ENCODE data around the gene C1orf21.

Gene C1orf21

DNA sequence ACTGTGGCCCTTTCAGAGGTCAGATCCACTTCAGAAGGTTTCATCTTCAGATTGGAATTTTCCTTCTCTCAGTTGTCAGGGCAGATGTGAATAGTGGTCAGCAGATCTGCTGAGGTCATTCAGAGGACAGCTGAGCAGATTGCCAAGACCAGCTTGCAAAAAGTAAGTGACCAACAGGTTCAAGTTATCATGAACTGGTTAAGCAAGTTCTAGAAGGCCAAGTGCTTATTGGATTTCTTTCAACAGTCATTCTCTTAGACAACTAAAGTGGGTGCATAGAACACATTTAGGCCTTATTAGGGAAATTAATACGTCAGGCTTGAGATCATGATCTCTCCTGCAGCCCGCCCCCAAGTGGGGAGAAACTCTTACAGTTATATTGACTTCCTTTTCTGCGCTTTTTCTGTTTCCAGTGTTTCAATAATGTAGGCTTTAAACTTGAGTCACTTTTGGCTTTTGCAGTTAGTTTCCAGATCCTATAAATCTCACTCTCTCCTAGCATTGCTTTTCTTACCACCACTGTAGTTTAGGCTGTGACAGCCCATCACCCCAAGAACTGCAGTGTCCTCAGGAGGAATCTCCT lies 96.4 kb downstream of the C1orf21 start:
- no peak for DNase-seq (ENCODE audit: low read depth in 2 of 2, low spot score in 1 of 2)

DNA sequence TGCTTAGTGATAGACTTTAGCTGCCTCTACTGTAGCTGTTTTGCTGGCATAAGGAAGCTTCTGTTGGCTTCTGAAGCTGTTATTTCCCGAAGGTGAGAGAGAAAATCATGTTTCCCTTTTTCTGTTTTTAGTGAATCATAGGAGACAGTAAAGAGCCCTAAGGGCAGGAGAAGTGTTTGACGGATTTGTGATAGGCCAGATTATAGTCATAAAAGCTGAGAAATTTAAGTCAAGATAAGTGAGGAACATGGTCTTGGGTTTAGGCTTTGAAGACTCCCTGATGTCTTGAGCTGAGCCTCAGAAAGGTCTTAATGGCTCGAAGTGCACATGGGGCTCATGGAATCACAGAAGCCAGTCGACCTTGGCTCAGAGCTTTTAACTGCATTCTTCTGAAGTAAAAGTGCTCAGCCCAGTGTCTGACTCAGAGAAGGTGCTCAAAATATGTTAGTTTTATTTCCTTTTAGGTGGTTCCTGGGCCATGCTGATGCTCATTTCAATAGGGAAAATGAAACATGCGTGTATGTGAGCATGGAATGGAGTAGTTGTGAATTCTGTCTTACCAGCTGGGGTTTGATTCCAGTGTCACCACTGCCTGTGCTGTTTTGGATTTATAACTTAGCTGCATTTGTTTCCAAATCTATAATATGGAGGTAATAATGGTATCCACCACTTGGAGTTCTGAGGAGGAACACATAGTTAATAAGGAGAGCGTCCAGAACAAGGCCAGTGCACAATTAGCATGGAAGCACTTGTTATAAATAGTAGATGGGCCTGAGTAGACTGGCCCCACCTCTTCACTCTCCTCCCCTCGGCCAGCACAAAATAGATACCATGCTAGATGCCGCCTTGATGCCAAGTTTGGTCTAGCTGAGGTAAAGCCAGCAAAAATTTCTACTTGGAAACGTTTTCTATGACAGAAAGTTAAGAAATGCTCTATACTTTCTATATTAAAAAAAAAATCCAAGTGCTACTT lies 99.2 kb downstream of the C1orf21 start:
- no peak for DNase-seq (ENCODE audit: low read depth in 2 of 2, low spot score in 1 of 2)

DNA sequence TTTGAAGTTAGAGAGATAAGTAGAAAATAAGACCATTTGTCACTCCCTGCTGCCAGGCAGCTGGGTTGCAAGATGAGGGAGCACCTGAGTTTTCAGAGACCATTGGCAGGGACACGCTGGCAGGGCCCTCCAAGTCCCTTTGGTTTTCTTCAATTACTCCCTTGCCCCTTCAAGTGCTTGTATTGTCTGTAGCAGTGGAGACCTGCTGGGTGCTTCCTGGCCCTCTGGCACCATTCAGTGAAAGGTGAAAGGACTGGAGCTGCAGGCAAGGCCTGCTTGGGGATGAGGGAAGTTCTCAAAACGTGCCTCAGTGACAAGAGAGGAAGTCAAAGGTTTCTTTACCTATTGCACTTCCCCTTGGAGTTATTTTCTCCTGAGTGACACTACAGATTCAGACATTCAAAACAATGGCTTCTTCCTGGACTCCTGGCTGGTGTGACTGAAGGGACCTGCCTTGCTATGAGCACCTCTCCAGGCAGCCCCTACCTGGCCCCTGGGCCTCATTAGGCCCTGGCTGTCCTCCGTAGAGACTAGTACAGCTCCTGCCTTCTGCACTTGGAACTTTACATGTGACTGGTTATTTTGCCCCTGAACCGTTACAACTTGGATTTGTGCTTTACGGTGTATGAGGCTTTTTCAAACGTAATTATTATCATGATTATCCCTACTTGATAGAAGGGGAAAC lies 100.1 kb downstream of the C1orf21 start:
- DNase-seq (ENCODE audit: low read depth in 2 of 2, low spot score in 1 of 2): no peak

DNA sequence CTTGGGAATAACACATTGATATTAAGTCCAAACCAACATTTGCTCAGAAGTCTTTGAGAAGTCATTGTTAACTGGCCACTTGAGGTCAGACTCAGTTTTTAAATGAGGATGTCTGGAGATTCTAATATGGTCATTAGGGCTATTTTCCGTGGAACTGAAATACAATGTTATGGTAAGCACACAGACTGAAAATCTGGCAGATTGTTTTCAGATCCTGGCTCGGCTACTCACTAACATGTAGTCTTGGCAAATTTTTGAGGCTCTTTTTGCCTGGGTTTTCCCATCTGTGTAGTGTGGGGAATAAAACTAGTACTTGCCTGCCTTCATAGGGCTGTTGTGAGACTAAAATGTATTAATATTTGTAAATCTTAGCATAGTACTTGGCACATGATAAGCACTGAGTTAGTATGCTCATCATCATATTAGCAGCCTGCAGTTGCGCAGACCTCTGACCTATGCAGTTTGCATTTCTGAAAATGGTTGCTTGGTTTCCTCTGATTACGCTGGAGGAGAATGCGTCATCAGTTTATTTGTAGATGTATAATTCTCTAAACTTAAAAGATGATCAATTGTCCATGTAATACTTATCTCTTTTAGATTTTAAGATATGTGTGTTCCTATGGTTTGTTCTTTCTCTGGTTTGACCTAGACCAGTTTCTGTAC lies 100.8 kb downstream of the C1orf21 start:
- DNase-seq (ENCODE audit: low read depth in 2 of 2, low spot score in 1 of 2): no peak

DNA sequence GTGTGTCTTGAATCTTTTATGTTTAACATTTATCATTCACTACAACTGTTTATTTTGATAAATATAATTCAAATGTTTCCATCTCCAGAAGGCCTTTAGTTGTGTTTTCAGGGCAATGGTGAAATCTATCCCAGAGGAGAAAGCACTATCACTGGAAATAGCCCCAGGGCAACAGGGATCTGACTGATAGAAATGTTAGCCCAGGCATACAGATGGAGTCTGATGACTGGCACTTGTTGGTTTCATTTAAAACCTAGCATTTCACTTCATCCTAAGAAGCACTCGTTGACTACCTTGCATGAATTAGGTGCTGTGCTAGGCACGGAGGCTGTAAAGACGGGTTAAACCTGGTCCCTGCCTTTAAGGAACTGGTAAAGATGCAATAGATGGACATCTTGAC lies 103.1 kb downstream of the C1orf21 start:
- no peak for DNase-seq (ENCODE audit: low read depth in 2 of 2, low spot score in 1 of 2)

DNA sequence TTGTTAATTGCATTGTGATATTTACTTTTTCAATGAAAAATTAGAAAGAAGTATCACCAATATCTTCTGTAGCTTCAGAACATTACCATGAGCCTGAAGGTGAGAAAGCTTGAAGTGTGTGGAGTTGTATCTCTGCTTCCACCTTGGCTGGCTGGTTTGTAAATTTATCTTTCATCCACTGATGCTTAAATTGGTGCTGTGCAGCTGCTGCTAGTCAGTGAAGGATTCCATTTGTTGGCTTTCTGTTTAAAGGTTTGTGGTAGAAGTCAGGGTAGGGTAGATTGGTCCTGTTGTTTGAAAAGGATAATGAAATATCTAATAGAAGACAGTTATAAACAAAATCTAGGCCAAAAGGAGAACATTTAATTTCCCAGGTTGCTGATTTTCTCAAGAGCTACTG lies 105.7 kb downstream of the C1orf21 start:
- no peak for DNase-seq (ENCODE audit: low read depth in 2 of 2, low spot score in 1 of 2)

DNA sequence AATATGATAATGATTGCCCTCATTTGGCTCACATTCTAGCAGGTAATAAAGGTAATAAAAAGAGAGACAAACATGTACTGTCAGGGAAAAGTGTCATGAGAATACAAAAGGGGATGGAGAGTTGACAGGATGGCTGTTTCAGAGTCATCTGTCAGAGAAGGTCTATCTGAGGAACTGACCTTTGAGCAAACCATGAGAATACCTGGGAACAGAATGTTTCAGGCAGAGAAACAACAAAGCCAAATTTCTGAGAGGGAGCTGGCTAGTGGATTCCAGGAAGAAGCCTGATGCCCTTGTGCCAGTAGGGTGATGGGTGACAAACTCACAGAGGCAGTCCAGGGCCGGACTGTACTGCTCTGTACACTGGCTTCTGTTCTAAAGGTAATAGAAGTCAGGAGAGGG lies 107.2 kb downstream of the C1orf21 start:
- DNase-seq (ENCODE audit: low read depth in 2 of 2, low spot score in 1 of 2): no peak

DNA sequence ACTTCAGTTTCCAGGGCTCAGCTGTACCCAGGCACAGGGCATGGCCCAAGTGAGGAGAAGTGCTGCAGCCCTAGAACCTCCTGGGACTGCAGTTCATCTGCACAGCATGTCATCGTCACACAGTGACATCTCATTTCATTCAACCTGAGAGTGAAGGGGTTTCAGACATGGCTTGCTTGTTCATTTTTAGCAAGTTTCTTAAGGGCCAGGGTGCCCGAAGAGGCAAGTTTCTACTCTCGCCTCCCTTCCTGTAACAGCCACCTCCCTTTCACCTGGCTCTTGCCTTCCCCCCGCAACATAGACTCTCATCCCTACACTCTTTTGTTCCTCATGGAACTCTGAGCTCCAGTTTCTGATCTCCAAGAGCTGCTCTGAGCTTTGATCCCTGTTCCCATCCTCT lies 108.1 kb downstream of the C1orf21 start:
- no peak for DNase-seq (ENCODE audit: low read depth in 2 of 2, low spot score in 1 of 2)

DNA sequence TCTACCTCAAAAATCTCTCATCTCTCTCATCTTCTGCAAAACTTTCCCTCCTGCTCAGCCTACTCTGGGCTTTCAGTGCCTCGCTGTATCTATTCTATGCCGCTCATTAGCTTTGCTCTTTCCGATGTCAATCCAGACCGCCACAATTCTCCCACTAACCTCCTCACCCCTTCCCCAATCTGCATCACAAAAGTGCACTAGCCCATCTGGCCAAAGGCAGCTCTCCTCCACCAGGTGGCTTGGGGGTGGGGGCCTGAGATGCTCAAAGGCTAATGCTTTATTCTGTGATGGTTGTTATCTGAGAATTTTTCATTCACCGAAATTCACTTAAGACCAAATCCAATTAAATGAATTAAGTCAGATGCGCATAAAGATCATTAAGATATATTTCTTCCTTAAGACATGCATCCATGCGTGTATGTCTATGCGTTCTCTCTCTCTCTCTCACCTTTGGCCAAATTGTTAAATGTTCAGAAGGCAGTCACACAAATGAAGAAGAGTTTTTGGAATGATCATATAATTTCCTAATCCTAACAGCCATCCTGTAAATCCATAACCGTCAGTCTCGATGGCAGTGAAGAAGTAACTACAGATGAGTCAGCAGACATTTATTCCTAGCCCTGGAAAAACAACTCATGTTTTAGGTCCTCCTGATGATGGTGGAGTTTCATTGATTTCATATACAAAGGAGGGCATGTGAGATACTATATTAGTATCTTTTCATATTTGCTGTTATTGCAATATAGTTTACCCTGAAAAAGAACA lies 111.3 kb downstream of the C1orf21 start:
- DNase-seq (ENCODE audit: low read depth in 2 of 2, low spot score in 1 of 2): no peak

DNA sequence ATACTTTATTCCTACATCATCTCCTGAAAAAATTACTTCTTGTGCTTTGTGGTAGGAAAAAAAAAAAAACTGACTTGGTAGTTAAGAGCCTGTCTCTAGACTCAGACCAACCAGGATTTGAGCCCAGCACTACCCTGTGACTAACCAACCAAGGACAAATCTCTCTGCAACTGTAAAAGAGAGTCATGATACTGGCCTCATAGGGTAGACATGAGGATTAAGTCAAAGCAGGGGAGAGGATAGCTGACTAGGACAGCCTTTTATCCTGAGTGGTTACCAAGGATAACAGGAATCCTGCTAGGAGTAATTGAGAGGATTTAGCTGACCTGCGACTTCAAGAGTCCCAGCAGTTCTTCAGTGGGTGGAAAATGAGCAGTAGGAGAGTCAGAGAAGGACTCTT lies 112.8 kb downstream of the C1orf21 start:
- no peak for DNase-seq (ENCODE audit: low read depth in 2 of 2, low spot score in 1 of 2)

DNA sequence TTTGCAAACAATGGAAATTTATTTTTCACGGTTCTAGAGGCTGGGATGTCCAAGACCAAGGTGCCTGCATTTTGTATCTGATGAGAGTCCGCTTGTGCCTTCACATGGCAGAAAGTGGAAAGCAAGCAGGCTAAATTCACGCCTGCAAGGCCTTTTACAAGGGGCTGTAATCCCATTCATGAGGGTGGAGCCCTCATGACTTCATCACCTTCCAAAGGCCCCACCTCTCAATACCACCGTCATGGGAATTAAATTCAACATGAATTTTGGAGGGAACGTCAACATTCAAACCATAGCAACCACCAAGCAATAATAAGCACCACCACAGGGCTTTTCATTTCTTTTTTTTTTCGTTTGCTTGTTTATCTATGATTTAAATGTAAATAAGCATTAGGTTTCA lies 115.3 kb downstream of the C1orf21 start:
- no peak for DNase-seq (ENCODE audit: low read depth in 2 of 2, low spot score in 1 of 2)

DNA sequence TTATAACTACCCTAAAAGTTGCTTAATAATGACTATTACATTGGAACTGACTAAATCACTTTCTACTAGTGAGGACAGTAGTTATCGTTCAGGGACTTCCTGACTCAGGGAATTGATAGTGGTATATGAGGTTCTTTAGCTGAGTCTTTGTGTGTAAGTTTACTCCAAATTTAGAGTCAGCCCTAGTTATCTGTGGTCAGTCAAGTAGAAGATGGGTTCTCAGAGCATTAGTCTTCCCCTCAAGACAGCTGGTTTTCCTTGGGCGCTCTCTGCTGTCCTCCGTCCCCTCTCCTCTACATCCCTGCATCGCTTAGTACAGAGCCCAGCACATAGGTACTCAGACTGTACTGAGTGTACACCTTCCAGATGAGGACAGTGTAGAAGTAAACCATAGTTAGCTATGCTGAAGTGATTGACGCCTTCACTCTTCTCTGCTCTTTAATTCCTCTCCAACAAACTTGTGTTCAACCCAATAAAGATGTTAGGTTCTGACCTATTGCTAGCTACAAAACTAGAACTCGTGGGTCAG lies 116.5 kb downstream of the C1orf21 start:
- no peak for DNase-seq (ENCODE audit: low read depth in 2 of 2, low spot score in 1 of 2)

DNA sequence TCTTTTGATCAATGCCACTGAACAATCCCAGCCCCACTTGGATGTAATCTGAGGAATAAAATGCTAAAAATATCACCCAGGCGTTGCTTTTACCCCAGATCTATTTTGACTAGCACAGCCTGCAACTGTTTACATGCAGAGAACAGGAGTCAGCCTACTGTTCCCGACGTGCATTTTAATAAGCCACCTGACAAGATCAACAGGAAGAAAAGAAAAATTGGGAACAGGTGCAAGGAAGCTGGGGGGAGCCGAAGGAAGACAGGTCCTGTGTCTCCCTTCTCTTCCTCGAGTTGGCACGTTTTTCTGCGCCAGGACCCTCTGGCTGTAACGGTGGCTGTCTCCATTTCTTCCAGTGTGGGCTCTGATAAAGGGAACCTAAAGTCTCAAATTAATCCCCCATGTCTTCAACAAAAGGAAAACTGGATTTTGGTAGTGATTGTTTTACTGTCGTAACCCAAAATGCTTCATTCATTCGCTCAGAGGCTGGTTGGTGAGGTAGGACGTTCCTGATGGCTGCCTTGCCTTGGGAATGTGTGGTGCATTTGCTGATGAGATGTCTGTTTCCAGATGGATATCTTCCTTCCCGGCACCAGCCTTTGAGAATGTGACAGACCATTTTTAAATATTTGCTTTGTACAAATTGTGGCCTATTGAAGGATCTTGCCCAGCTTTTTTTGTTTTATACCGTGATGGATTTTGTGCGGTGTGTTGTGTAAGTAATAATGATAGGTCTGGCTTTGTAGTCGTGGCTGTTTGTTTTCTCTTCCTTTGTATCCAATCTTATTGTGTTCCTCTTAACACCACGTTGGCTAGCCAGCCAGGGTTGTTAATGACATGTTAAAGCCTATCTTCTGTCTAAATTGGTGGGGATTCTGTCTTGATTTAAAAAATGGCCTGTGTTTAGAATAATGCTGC lies 117.5 kb downstream of the C1orf21 start:
- DNase-seq (ENCODE audit: low read depth in 2 of 2, low spot score in 1 of 2): no peak

DNA sequence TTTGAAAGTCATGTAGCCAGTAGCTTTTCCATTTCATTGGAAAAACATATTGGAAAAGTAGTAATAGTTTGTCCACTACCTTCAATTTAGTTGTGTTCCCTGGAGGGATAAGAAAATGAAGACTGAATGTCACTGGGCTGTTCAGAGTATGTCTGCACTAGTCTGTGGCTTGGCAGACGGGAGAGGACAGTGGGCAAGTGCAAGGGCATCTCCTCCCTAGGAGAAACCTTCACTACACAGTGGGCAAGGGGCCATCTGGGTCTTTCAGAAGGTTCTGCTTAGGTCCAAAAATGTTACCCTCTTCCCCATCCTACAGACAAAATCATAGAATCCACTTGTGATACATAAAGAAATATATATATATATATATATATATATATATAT lies 118.1 kb downstream of the C1orf21 start:
- no peak for DNase-seq (ENCODE audit: low read depth in 2 of 2, low spot score in 1 of 2)

DNA sequence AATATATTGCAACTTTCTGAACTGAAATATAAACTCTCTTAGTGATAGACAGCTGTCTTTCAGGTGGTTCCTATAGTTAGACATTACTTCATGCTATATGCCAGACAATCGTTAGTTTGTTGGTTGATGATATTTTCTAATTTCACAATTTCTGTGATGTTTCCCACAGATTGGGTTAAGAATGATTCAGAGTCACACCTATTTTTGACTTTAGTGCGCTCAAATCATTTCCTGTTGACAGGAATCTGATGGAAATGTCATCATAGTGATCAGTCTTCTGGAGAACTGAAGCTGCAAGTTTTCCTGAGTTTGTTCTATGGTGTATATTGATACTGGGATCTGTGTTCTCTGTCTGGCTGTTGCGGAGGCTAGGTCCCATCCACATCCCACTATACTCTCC lies 119.7 kb downstream of the C1orf21 start:
- DNase-seq (ENCODE audit: low read depth in 2 of 2, low spot score in 1 of 2): no peak

DNA sequence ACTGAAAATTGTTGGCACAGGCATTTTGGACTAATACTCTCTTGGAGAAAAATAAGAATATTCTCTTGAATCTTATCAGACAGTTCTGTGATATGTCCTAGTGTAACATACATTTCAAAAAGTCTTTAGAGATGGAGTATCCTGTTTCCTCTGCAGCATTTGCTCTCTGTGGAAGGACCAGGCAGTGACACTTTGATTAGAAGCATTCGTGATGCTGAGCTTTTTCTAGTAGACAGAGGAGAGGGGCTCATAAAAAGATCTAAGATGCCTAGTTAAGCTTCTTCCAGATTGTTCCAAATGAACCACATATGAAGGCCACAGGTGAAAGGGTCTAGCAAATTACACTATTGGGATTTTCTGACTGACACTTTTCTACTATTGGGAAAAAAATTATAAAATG lies 120.3 kb downstream of the C1orf21 start:
- DNase-seq (ENCODE audit: low read depth in 2 of 2, low spot score in 1 of 2): no peak

DNA sequence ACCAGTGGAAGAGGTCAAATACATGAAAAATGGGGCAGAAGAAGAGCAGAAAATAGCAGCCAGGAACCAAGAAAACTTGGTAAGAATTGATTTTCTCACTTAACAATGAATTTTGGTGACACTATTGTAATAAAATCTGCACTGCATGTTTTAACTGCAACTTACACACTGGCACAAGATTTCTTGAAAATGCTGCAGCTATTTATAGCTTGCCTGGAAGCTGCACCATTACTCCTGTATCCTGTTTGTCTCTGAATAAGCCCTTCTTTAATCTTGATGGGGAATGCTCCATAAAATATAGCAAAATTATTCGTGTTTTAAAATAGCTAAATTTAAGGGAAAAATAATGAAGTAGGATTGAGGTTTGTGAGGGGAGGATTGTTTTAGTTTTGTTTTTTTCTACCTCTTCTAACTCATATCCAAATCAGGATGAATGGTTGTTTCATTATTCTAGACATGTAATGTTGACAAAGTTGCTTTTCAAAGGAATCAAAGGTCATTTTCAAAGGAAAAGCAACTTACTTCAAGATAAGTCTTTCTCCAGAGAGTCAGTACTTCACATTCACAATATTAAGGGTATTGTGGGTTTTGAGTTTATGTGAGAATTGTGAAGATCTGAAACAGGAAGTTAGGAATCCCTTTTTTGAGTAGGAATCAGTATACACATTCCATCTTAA lies 120.9 kb downstream of the C1orf21 start:
- no peak for DNase-seq (ENCODE audit: low read depth in 2 of 2, low spot score in 1 of 2)

DNA sequence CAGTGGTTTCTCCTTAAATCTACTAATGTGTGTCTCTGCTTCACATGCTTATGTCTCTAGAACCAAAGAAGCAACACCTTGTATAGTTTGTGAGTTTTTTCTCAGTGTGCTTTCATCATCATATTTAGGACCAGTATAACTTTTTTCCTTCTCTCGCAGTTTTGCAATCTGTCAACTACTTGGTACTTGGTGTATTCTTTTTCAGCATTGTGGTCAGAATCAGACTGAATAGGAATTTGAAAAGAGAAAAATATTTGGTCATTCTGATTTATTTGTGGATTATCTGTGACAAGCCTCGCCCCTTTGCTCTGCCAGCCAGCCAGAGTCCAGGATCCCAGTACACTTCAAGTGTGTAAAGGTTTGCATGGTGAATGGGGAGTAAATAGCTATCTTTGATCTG lies 122.3 kb downstream of the C1orf21 start:
- no peak for DNase-seq (ENCODE audit: low read depth in 2 of 2, low spot score in 1 of 2)

DNA sequence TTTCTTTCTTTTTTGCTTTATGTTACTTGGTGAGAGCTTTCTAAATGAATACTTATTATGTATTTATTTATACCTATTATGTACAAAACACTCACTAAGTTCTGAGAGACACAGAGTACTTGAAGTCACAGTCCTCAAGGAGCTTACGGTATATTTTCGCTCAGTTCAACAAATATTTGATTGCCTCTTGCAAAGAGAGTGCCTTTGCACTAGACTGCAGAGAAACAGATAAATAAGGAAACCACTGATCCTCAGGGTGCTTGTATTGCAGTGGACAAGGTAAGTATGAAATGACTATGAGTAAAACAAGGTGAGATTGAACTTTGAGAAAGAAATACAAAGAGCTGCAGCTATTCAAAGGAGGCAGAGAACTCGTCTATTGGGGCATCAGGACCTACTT lies 123.3 kb downstream of the C1orf21 start:
- DNase-seq (ENCODE audit: low read depth in 2 of 2, low spot score in 1 of 2): no peak

Data from stimulated activated CD8-positive, alpha-beta memory T cell treated with anti-CD3 and anti-CD28 coated beads, Interleukin-4, amount 100 ng/mL, for 4 hours (primary cell).